GM21367 (cell line): Measurements from ENCODE around the gene PHF11.

ENCODE experiments used
- ATAC-seq: cut with Tn5 transposase; IDR thresholded peaks from one replicate; pipeline ENCODE4 v1.9.1; 2021; ENCODE audit not compliant: unreplicated experiment

Gene PHF11

GRCh38 chr13:49497272-49497671 is 1.5 kb downstream of the PHF11 start:
- ATAC-seq: no peak

- ATAC-seq: no peak
These were observed 2.5 kb downstream of the PHF11 start for GRCh38 chr13:49498206-49498605.

GRCh38 chr13:49499889-49500660 is 4.3 kb downstream of the PHF11 start:
- no peak for ATAC-seq

- ATAC-seq: no peak
These were observed 7.2 kb downstream of the PHF11 start for GRCh38 chr13:49502954-49503353.

GRCh38 chr13:49503951-49504350 is 8.2 kb downstream of the PHF11 start:
- no peak for ATAC-seq

DNA sequence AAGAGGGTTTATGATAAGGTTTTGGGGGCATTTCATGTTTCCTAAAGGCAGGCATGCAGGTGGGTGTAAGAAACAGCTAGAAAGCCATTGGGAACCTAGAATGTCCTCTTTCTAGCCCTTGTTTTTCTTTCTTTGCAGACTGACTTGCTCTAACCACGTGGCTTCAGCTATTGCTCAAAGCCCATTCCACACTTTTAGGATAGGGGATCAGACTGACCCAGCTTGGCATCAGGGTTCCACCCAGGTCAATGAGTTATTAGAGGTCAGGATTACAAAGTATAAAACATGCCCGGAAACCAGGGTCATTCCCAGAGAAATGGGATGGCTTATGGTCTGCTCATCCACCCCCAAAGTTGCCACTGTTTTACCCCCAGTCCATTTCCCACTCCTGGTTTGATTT is 16.8 kb downstream of the PHF11 start:
- no peak for ATAC-seq

DNA sequence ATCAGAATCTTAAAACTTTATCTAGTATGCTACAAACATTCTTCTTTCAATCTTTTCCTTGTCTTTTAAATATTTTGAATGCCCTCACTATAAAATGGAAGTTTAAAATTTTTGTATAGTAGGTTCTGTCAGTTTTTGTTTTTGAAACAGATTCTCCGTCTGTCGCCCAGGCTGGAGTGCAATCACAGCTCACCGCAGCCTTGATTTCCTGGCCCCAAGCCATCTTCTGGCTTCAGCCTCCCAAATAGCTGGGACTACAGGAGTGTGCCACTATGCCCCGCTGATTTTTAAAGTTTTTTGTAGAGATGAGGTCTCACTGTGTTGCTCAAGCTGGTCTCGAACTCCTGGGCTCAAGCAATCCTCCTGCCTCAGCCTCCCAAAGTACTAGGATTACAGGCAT is 20.7 kb downstream of the PHF11 start:
- ATAC-seq: no peak

DNA sequence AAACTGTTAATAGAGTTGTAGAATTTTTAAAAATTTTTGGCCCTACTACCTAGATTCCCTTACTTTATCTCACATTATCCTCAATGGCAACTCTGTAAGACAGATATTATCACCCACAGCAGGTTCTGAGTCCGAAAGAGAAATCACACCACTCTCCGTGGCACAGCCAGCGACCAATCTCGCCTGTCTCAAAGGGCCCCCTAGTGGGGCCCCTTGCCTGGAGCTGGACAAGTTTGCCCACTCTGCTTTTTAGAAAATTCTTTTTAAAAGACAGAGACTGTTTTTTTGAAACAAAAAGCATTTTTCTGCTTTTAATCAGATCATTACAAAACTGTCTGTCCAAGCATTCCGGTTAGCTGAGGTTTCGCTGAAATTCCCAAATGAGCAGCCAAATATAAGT is 21.7 kb downstream of the PHF11 start:
- no peak for ATAC-seq

DNA sequence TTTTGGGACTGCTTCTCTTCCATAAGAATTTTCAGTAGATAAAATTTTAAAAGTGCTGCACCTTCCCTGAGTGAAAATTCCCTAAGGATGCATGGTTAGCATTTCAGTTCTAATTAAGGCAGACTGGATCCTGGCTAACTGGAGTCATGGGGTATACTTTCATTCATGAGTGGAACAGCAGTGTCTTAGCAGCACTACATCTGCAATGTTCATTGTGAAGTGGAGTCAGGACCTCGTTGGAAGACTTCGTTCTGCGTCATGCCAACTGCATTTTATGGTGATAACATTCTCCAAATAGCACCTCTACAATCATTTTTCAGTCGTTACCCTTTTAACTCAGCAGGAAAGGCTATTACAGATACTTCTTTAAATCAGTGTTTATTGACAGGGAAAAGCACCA is 25.5 kb downstream of the PHF11 start:
- no peak for ATAC-seq

DNA sequence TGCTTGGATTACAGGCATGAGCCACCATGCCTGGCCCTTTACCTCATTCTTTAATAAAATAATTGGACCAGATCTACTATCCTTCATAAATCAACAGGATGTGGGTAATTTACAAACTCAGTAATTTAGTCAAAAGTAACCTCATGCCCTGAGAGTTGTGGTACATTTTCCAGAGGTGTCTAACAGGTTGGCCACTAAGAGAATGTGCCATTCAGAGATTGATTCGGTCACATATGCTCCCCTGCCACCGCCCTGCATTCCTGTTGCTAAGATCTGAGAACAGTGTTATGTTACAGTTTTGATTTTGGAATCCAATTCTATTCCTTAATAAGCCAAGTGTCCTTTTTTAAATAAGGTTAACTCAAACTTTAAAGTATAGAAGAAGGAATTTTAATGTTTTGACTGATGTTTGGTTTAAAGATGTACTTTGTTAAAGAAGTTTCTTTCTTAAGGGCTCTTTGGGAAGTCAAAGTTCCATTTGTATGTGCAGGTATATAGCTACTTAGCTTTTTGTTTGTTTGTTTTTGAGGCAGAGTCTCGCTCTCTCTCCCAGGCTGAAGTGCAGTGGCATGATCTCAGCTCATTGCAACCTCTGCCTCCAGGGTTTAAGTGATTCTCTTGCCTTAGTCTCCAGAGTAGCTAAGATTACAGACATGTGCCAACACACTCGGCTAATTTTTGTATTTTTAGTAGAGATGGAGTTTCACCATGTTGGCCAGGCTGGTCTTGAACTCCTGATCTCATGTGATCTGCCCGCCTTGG is 29.2 kb downstream of the PHF11 start:
- ATAC-seq: no peak

- ATAC-seq: no peak
These were observed 31.4 kb downstream of the PHF11 start for GRCh38 chr13:49527123-49527522.

GRCh38 chr13:49528161-49528560 is 32.4 kb downstream of the PHF11 start:
- ATAC-seq: no peak

DNA sequence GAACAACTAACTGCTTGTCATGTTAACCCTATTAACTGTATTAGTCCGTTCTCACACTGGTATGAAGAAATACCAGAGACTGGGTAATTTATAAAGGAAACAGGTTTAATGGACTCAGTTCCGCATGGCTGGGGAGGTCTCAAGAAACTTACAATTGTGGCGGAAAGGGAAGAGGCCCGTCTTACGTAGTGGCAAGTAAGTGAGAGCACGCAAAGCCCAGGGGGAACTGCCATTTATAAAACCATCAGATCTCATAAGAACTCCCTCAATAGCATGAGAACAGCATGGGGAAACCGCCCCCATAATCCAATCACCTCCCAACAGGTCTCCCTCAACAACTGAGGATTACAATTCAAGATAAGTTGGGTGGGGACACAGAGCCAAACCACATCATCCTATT is 34.7 kb downstream of the PHF11 start:
- peak; percentile 55 for ATAC-seq

GRCh38 chr13:49532593-49532992 is 36.8 kb downstream of the PHF11 start:
- ATAC-seq: no peak

- ATAC-seq: no peak
These were observed 37.3 kb downstream of the PHF11 start for GRCh38 chr13:49533011-49533410.

DNA sequence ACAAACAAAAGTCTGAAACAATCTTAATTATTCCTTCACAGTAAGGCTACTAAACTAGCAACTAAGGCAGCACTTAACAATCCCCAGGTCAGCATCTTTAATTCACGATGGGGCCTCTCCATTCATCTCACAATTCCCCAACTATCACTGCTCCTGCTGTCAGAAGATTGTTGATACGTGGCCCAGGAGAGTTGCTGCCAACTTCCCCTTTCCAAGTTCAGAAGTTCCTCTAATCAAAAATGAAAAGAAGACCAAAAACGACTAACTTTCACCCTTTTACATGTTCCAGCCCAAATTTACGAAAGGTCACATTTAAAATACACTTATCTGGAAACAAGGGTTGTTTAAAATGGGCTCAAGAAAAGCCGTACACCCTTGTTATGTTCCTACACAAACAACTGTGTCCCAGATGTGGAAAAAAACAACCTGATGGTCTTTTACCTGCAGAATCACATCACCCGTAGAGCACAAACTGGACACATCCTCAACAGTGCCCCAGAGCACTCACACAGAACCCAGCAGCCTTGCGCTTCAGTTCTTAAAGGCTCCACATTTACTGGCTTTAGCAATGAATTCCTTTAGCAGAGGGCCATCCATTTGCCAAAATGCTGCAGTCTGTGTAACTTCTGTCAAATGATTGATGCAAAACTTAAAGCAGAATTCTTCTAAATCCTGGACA is 38.0 kb downstream of the PHF11 start:
- ATAC-seq: no peak

- no peak for ATAC-seq
These were observed 40.6 kb downstream of the PHF11 start for GRCh38 chr13:49536144-49536873.

- ATAC-seq: no peak
These were observed 42.7 kb downstream of the PHF11 start for GRCh38 chr13:49538404-49538803.

- ATAC-seq: no peak
These were observed 43.6 kb downstream of the PHF11 start for GRCh38 chr13:49539313-49539712.

- no peak for ATAC-seq
These were observed 44.0 kb downstream of the PHF11 start for GRCh38 chr13:49539746-49540145.

- ATAC-seq: no peak
These were observed 44.8 kb downstream of the PHF11 start for GRCh38 chr13:49540552-49540951.
